HG02943 (cell line): ENCODE data around the gene ATG3.
A peak's percentile ranks its signal among the peaks of the same experiment; 100 is the strongest.

Experiments used
- ATAC-seq: cut with Tn5 transposase; IDR thresholded peaks from one replicate; pipeline ENCODE4 v1.9.1; 2021; ENCODE audit warnings: mild to moderate bottlenecking, low read depth, moderate library complexity; ENCODE audit not compliant: unreplicated experiment

ATG3 gene

GRCh38 chr3:112561734-112562529 lies at the start of gene ATG3, which contains the start of gene SLC35A5:
Gene ATG3 (minus strand): TSS chr3:112561962. CDS start chr3:112561528, 434 bp downstream.
Gene SLC35A5 (plus strand): TSS chr3:112562045. CDS start chr3:112563404, 1,359 bp downstream.
- peak; percentile 83 for ATAC-seq

DNA sequence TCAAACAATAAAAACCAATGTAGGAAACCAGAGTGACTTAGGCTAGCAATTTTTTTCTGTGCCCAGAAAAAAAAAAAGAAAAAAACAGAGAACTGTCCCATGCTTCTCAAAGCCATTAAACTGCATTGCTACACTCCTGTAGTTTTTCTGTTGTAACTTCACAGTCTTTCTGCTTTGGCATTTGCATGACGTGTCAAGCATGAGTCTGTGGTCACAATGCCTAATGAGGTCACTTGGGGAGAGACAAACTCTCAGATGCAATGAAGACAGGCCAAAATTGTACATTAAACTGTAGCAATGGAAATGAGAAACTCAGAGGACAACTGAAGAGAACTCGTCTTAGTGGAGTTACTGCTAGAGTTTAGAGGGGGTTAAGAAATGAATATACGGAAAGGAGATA lies 48.4 kb upstream of the ATG3 start:
- ATAC-seq: no peak

DNA sequence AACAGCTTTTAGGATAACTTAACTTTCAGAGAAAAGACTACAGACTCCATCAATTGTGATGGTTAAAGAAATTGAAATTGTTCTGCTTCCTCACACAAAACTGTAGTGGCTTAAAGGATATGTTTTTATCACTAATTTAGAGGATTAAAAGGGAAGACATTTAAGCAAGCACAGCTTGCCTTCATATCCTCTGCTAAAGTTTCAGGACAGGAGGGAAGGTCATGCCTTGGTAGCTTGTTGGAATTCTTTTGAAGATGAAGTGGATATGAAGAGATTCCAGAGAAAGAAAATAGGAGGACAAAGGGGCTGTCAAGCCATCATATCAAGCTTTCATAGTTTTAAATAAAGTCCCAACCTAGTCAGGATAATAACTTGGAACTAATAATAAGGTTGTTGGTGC lies 46.1 kb upstream of the ATG3 start:
- ATAC-seq: no peak

DNA sequence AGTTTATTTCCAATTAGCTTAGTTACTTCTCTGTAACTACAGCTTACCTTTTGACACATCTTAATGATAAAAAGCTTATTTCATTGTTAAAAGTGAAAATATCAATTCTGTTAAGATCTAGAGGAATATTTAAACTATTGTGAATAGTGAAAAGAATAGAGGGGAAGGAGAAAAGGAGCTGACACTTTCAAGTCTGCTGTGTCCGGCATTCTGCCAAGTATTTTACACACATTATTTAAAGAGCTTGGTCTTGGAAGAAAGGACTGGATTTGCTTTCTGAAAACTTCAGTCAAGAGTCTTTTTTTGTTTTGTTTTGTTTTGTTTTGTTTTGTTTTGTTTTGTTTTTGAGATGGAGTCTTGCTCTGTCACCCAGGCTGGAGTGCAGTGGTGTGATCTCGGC lies 44.3 kb upstream of the ATG3 start:
- ATAC-seq: no peak

DNA sequence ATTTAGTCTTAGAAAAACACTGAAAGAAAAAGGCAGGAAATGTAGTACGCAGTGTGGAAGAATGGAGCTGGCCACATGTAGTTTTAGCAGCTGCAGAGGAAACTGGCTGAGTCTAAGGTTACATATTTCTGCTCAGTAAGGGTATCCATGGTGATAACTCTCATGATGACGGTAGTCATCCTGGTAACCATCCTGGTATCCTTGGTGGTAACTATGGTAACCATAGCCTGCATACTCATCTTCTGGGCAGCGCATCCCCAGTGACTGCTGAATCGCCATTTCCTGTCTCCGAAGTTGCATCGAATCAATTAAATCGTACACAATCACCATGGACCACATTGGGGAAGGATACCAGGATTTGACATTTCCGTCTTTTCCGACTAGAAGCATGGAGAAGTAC lies 43.5 kb upstream of the ATG3 start:
- no peak for ATAC-seq

- ATAC-seq: no peak
Observed at GRCh38 chr3:112604536-112604935, 42.8 kb upstream of the ATG3 start.

DNA sequence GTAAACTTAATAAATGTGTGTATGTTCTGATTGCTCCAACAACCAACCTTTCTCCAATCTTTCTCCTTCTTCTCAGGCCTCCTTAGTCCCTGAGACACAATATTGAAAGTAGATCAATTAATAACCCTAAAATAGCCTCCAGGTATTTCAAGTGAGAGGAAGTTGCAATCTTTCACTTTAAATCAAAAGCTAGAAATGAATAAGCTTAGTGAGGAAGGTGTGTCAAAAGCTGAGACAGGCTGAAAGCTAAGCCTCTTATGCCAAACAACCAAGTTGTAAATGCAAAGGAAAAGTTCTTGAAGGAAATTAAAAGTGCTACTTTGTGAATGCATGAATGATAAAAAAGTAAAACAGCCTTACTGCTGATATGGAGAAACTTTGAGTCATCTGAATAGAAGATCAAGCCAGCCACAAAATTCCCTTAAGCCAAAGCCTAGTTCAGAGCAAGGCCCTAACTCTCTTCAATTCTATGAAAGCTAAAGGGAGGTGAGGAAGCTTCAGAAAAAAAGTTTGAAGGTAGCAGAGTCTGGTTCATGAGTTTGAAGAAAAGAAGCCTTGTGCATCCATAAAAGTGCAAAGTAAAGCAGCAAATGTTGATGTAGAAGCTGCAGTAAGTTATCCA lies 40.6 kb upstream of the ATG3 start:
- peak; percentile 71 for ATAC-seq

DNA sequence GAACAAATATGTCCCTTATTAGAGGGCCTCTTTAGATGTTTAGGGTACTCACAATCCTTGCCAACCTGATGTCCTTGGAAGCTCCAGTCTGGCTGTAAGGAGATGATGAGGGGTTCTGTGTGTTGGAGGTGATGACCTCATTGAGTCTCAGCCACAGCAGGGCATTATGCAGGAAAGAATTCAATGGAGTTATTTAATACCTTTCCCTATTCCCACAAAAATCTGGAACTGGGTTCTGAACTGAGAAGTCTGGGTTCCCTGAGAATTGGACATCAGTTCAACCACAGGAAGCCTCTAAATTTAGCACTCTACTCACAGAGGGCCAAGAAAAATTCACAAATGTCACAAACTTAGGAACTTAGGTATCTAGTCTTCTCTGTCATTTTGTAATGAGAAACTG lies 37.0 kb upstream of the ATG3 start:
- ATAC-seq: no peak

GRCh38 chr3:112597945-112598344 lies 36.2 kb upstream of the ATG3 start:
- no peak for ATAC-seq

DNA sequence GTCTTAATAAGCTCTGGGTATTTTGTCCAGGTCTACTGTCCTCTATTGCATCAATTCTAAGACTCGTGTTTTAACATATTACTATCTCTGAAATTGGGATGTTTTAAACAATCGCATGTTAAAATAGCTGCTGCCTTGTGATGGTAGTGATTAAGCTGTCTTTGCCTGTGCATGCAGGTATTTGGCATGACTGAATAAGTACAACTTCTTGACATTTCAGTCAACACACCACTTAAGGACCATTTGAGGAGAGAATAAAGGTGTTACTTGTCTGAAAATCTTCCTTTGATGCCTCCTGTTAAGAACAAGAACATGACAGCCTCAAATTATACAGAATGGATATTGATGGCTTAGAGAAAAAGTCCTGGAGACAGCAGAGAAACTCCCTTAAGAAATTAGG lies 33.1 kb upstream of the ATG3 start:
- no peak for ATAC-seq

GRCh38 chr3:112593258-112593657 lies 31.5 kb upstream of the ATG3 start:
- ATAC-seq: no peak

GRCh38 chr3:112587336-112587735 lies 25.6 kb upstream of the ATG3 start:
- ATAC-seq: no peak

GRCh38 chr3:112585782-112586181 lies 24.0 kb upstream of the ATG3 start:
- no peak for ATAC-seq

GRCh38 chr3:112583105-112583504 lies 21.3 kb upstream of the ATG3 start:
- no peak for ATAC-seq

- ATAC-seq: no peak
Observed at GRCh38 chr3:112582244-112582874, 20.6 kb upstream of the ATG3 start.

DNA sequence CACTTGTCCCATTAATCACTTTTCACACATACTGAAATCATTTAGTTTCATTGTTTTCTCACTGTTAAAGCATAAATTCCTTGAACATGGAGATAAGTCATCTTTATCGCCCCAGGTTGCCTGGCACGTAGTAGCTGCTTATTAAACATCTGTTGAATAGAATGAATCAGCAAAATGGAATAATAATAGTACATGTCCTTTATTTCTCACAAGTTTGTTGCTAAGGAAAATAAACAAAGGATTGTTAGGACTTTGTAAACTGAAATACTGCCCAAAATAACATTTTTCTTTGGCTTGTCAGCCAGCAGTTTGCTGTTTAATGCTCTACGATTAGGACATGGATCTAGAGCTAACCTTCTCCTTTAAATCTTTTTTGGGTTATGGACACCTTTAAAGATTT lies 17.9 kb upstream of the ATG3 start:
- no peak for ATAC-seq

DNA sequence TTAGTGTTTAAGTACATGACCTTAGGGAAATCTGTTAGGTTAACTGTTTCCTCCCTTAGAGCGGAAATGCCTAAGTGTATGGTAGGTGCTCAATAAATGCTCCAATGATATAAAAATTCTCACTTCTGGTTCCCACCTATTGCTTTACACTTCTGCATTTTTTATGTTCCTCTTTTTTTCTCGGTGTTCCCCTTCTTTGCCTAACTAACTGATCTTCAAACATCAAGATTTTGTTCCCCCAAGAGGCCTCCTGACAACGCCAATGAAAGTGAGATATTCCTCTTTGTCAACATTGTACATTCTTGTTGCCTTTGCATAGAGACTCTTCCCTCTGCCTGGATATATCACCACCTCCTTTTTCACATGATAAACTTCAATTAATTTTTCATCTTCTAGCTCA lies 17.5 kb upstream of the ATG3 start:
- ATAC-seq: no peak

- ATAC-seq: no peak
Observed at GRCh38 chr3:112572701-112573100, 10.9 kb upstream of the ATG3 start.

- no peak for ATAC-seq
Observed at GRCh38 chr3:112569265-112569664, 7.5 kb upstream of the ATG3 start.

GRCh38 chr3:112568642-112569041 lies 6.9 kb upstream of the ATG3 start:
- no peak for ATAC-seq

DNA sequence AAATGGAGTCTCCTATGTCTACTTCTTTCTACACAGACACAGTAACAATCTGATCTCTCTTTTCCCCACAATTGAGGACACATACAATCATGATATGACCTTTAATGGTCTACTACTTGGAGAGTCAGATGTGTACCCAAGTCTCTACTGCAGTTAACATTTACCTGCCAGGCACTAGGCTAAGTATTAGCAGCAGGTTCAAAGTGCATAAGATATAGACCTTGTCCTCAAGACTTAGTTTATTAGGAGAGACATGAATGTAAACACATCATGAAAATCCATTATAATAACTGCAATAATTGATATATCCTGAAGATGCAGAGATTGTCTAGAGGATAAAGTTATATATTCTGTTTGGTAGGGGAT lies 3.2 kb upstream of the ATG3 start:
- no peak for ATAC-seq
